Measurements from ENCODE around the gene IGFALS.

DNA sequence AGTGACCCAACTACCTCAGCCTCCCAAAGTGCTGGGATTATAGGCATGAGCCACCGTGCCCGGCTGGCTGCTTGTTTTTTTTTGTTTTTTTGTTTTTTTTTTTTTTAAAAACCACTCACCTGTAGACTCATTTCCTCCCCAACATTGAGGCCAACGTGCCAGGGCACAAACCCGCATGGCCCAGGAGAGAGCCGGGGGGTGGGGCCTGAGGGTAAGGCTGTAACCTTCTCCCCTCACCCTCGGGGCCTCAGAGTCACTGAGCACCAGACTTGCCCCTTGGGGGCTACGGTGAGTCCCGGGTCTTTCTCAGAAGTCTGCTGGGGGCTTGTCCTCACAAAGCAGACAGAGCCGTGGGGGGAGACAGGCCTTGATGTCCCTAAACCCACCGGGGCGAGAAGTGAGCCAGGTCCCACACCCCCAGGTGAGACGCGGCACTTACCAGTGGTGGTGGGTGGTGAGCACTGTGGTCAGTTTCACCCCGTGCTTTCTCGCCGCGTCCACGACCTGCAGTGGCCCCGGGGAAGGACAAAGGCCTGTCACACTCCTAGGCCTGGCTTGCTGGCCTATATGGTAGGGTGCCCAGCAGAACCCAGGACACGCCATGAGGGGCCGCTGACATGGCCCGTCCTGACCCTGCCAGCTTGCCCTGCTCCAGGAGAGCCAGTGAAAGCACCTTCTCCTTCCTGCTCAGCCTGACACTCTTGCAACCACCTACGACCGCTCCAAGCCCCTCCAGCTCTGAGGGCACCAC is 28.5 kb upstream of the IGFALS start:
- no peak for TF ChIP-seq POLR2A (IDR thresholded peaks at IDR 0.05)
- TF ChIP-seq, protein P1, sequence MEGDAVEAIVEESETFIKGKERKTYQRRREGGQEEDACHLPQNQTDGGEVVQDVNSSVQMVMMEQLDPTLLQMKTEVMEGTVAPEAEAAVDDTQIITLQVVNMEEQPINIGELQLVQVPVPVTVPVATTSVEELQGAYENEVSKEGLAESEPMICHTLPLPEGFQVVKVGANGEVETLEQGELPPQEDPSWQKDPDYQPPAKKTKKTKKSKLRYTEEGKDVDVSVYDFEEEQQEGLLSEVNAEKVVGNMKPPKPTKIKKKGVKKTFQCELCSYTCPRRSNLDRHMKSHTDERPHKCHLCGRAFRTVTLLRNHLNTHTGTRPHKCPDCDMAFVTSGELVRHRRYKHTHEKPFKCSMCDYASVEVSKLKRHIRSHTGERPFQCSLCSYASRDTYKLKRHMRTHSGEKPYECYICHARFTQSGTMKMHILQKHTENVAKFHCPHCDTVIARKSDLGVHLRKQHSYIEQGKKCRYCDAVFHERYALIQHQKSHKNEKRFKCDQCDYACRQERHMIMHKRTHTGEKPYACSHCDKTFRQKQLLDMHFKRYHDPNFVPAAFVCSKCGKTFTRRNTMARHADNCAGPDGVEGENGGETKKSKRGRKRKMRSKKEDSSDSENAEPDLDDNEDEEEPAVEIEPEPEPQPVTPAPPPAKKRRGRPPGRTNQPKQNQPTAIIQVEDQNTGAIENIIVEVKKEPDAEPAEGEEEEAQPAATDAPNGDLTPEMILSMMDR (IDR thresholded peaks at IDR 0.05) = no peak

All from lower leg skin (tissue), 3 donors.